Measurements from ENCODE around the gene MYO5A.
"Not testable (repeated sequence)": the region's sequence is repeated elsewhere in the genome, so short reads cannot be mapped to it uniquely, and the experiment has no call there.

MYO5A gene

GRCh38 chr15:52528564-52529340 lies at the start of gene MYO5A:
Gene MYO5A, minus strand, starts transcription at chr15:52528880. Its CDS starts 74 bp downstream, at chr15:52528806.
- in situ Hi-C loops (cut with MboI; ENCODE audit: low sequenced_read_pairs): no loop called here

- in situ Hi-C loops (cut with MboI; ENCODE audit: low sequenced_read_pairs): no loop called here
These were observed 48.0 kb upstream of the MYO5A start for GRCh38 chr15:52576692-52577091.

- in situ Hi-C loops (cut with MboI; ENCODE audit: low sequenced_read_pairs): not testable (repeated sequence)
These were observed 46.9 kb upstream of the MYO5A start for GRCh38 chr15:52575573-52575972.

- in situ Hi-C loops (cut with MboI; ENCODE audit: low sequenced_read_pairs): no loop called here
These were observed 46.4 kb upstream of the MYO5A start for GRCh38 chr15:52575072-52575471.

- in situ Hi-C loops (cut with MboI; ENCODE audit: low sequenced_read_pairs): not testable (repeated sequence)
These were observed 45.9 kb upstream of the MYO5A start for GRCh38 chr15:52574623-52575022.

GRCh38 chr15:52568601-52569585 lies 40.2 kb upstream of the MYO5A start, which contains the start of gene ARPP19:
Gene ARPP19, minus strand, starts transcription at chr15:52569030. Its CDS starts 138 bp downstream, at chr15:52568892.
- in situ Hi-C loops (cut with MboI; ENCODE audit: low sequenced_read_pairs): no loop called here

- in situ Hi-C loops (cut with MboI; ENCODE audit: low sequenced_read_pairs): no loop called here
These were observed 39.4 kb upstream of the MYO5A start for GRCh38 chr15:52567871-52568600.

- in situ Hi-C loops (cut with MboI; ENCODE audit: low sequenced_read_pairs): no loop called here
These were observed 38.2 kb upstream of the MYO5A start for GRCh38 chr15:52566889-52567288.

GRCh38 chr15:52565417-52566358 lies 37.0 kb upstream of the MYO5A start:
- in situ Hi-C loops (cut with MboI; ENCODE audit: low sequenced_read_pairs): not testable (repeated sequence)

GRCh38 chr15:52563501-52564060 lies 34.9 kb upstream of the MYO5A start:
- in situ Hi-C loops (cut with MboI; ENCODE audit: low sequenced_read_pairs): no loop called here

GRCh38 chr15:52559575-52559974 lies 30.9 kb upstream of the MYO5A start:
- in situ Hi-C loops (cut with MboI; ENCODE audit: low sequenced_read_pairs): no loop called here

- in situ Hi-C loops (cut with MboI; ENCODE audit: low sequenced_read_pairs): no loop called here
These were observed 30.3 kb upstream of the MYO5A start for GRCh38 chr15:52559022-52559421.

GRCh38 chr15:52558196-52558595 lies 29.5 kb upstream of the MYO5A start:
- in situ Hi-C loops (cut with MboI; ENCODE audit: low sequenced_read_pairs): no loop called here

GRCh38 chr15:52557274-52557641 lies 28.6 kb upstream of the MYO5A start:
- in situ Hi-C loops (cut with MboI; ENCODE audit: low sequenced_read_pairs): no loop called here

GRCh38 chr15:52556524-52557273 lies 28.0 kb upstream of the MYO5A start:
- in situ Hi-C loops (cut with MboI; ENCODE audit: low sequenced_read_pairs): no loop called here

GRCh38 chr15:52552303-52552702 lies 23.6 kb upstream of the MYO5A start:
- in situ Hi-C loops (cut with MboI; ENCODE audit: low sequenced_read_pairs): no loop called here

GRCh38 chr15:52551762-52552161 lies 23.1 kb upstream of the MYO5A start:
- in situ Hi-C loops (cut with MboI; ENCODE audit: low sequenced_read_pairs): no loop called here

GRCh38 chr15:52551186-52551585 lies 22.5 kb upstream of the MYO5A start:
- in situ Hi-C loops (cut with MboI; ENCODE audit: low sequenced_read_pairs): not testable (repeated sequence)

Measured in hTERT RPE-1 (cell line).